AG04450 (cell line): Measurements from ENCODE around the gene TAOK2. TPM values are rescaled to one million over a fixed set of nuclear protein-coding genes. Genes with fewer than 3 reads are reported as not detected.

Source experiments
- CTCF ChIA-PET: fragments of 300-600, 350-600 bp; formaldehyde crosslinking; extraction: SDS; loops from one replicate; lab custom pipeline; 2022; ENCODE audit warnings: antibody characterized with exemption, inconsistent platforms; lab: Charles Lee
- POLR2A ChIA-PET: fragments of 350-600 bp; formaldehyde crosslinking; extraction: SDS; loops from one replicate; lab custom pipeline; 2021; ENCODE audit warnings: antibody characterized with exemption, inconsistent platforms; lab: Yijun Ruan, JAX
- DNase-seq: peaks from one replicate; pipeline ENCODE4 v3.0.0-alpha.2; 2011; ENCODE audit warnings: low read depth, low spot score
- H3K27ac ChIP-seq: one replicate; pipeline ENCODE4 v1.5.1; 2012; ENCODE audit warnings: low read depth, low read length, control low read depth
- H3K27me3 ChIP-seq: one replicate; pipeline ENCODE4 v1.6.0; 2012; ENCODE audit warnings: low read length; ENCODE audit not compliant: control insufficient read depth, insufficient read depth
- H3K4me3 ChIP-seq: 2 replicates; pipeline ENCODE4 v1.5.1; 2011; ENCODE audit warnings: mild to moderate bottlenecking, low read depth, low read length, control low read depth
- H3K9me3 ChIP-seq: 2 replicates; pipeline ENCODE4 v1.5.1; 2012; ENCODE audit warnings: low read length; ENCODE audit not compliant: control insufficient read depth, insufficient read depth
- CTCF ChIP-seq: IDR thresholded peaks from 2 replicates; pipeline ENCODE4 v1.5.1; 2011; ENCODE audit warnings: low read depth, low read length, control low read depth, inconsistent platforms
- polyA plus RNA-seq: library from polyadenylated mRNA; depleted of rRNA; stranded (reverse); fragments of >200 nt; gene quantifications from 2 replicates; pipeline ENCODE4 v1.2.3, GENCODE V29; 2011

TAOK2 gene
- polyA plus RNA-seq, 1 experiment: 16.9 TPM

GRCh38 chr16:29987371-29988085 is 13.9 kb downstream of the TAOK2 start:
- DNase-seq: no peak
- no peak overlapping the region for H3K4me3 ChIP-seq
- ChIA-PET CTCF (no interaction called here), POLR2A (interaction anchor here (0.7 kb wide), 1 partner anchor 44 kb away, joined by 4 read pairs; no protein-coding TSS in a partner anchor)
- no peaks in the 10 kb centered on the region; the same call in 1 of the 2 replicates for H3K9me3 ChIP-seq
- no peak overlapping the region for H3K27ac ChIP-seq
- no peak for TF ChIP-seq CTCF
- H3K27me3 ChIP-seq: no peaks in the 10 kb centered on the region

- no peaks in the 10 kb centered on the region for H3K27me3 ChIP-seq
- no peak for DNase-seq
- no peaks in the 10 kb centered on the region; the same call in 1 of the 2 replicates for H3K9me3 ChIP-seq
- POLR2A ChIA-PET: no interaction called here
- H3K4me3 ChIP-seq: no peak overlapping the region
- no peak for TF ChIP-seq CTCF
- H3K27ac ChIP-seq: no peak overlapping the region
- CTCF ChIA-PET: interaction anchor here (0.6 kb wide), 1 partner anchor 16 kb away, joined by 9 read pairs; no protein-coding TSS in a partner anchor
Observed at GRCh38 chr16:29988346-29989075, 14.8 kb downstream of the TAOK2 start.

GRCh38 chr16:29989111-29989858 is 15.6 kb downstream of the TAOK2 start:
- no peak overlapping the region for H3K4me3 ChIP-seq
- H3K27me3 ChIP-seq: no peaks in the 10 kb centered on the region
- DNase-seq: no peak
- no peaks in the 10 kb centered on the region; the same call in 1 of the 2 replicates for H3K9me3 ChIP-seq
- no peak for TF ChIP-seq CTCF
- H3K27ac ChIP-seq: no peak overlapping the region
- ChIA-PET POLR2A (no interaction called here), CTCF (interaction anchor here (0.6 kb wide), 1 partner anchor 15 kb away, joined by 9 read pairs; no protein-coding TSS in a partner anchor)

GRCh38 chr16:29990034-29990433 is 16.4 kb downstream of the TAOK2 start:
- CTCF ChIA-PET: no interaction called here

More at GRCh38 chr16:29990034-29990433, 16.4 kb downstream of the TAOK2 start:
- POLR2A ChIA-PET: no interaction called here
- no peaks in the 10 kb centered on the region for H3K27me3 ChIP-seq
- DNase-seq: no peak
- no peak overlapping the region for H3K4me3 ChIP-seq
- no peaks in the 10 kb centered on the region; the same call in 1 of the 2 replicates for H3K9me3 ChIP-seq
- no peak for TF ChIP-seq CTCF
- H3K27ac ChIP-seq: no peak overlapping the region
